BJ (cell line): ENCODE measurements around the gene RBBP5. TPM values are rescaled to one million over a fixed set of nuclear protein-coding genes. Genes with fewer than 3 reads are reported as not detected.

ENCODE experiments used
- CTCF ChIA-PET: fragments of 350-600 bp; formaldehyde crosslinking; extraction: SDS; loops from one replicate; lab custom pipeline; 2021; ENCODE audit warnings: antibody characterized with exemption, inconsistent platforms; lab: Yijun Ruan, JAX
- POLR2A ChIA-PET: fragments of 300-600 bp; sonication (Branson Sonifier 250); formaldehyde crosslinking; extraction: SDS; loops from one replicate; lab custom pipeline; 2021; ENCODE audit warnings: antibody characterized with exemption; lab: Charles Lee
- DNase-seq: peaks from one replicate; pipeline ENCODE4 v3.0.0-alpha.2; 2011; ENCODE audit warnings: low read depth
- H3K27me3 ChIP-seq: 2 replicates; pipeline ENCODE4 v1.6.0; 2011; ENCODE audit warnings: low read length; ENCODE audit not compliant: control insufficient read depth, insufficient read depth
- H3K36me3 ChIP-seq: 2 replicates; pipeline ENCODE4 v1.5.1; 2011; ENCODE audit warnings: low read length; ENCODE audit not compliant: control insufficient read depth, insufficient read depth
- H3K4me3 ChIP-seq: 2 replicates; pipeline ENCODE4 v1.5.1; 2011; ENCODE audit warnings: low read depth, mild to moderate bottlenecking, control low read depth, low read length
- CTCF ChIP-seq: IDR thresholded peaks from 2 replicates; pipeline ENCODE4 v1.5.1; 2011; ENCODE audit warnings: low read depth, mild to moderate bottlenecking, control low read depth, inconsistent platforms, low read length, moderate library complexity; ENCODE audit not compliant: insufficient read depth
- polyA minus RNA-seq: library from RNA; depleted of rRNA, polyadenylated mRNA; stranded (reverse); fragments of >200 nt; gene quantifications from 2 replicates; pipeline ENCODE4 v1.2.3, GENCODE V29; 2011; rRNA and poly(A)+ RNA removed
- polyA plus RNA-seq: library from polyadenylated mRNA; depleted of rRNA; stranded (reverse); fragments of >200 nt; gene quantifications from 2 replicates; pipeline ENCODE4 v1.2.3, GENCODE V29; 2011; rRNA removed

The RBBP5 gene
- polyA plus RNA-seq (6.4 and 10.8 TPM in 2 replicates), polyA minus RNA-seq (7.9 and 8.8 TPM in 2 replicates)

DNA sequence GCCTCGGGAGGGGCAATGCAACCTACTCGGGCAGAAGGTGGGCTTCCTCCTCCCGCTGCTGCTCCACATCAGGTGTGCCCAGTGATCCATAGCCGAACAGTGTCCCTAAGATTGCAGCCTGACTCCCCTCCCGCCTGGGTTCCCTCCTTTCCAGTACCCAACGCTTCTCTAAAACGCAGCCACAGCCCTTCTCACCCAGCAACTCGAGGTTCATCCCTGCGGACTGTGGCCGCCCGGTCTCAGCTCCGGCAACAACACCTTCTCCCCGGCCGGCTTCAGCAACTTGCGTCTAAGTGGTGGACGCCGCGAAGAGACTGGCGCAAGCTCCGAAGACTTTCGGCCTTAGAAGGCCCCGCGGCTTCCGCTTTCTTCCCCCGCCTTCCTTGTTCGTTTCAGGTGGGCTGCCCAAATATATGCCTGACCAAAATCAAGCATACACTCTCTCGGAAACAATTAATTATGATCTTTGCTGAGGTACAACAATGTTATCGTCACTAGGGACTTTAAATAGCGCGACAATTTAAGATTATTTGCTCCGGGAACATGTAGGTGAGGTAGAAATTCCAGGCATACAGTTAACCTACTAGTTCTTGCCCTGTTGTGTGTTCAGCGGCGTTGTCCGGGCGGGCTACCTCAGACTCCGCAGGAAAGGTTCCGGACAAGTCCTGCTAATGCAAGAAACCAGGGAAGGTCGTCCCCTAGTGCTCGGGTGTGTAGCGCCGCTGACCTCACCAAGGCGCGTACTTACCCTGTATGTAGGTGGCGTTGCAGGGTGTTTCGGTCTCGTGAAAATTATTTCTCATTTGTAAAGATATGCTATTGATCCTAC is at the start of gene RBBP5:
Gene RBBP5, minus strand, starts transcription at position 319 of the 829 bp plus-strand sequence. Its CDS starts 105 bp downstream, at position 214.
- Histone ChIP-seq H3K27me3 (no peaks in the 10 kb centered on the region), H3K36me3 (no peaks in the 10 kb centered on the region), H3K4me3 (peak within 1 kb of the TSS; percentile 76)
- CTCF ChIA-PET = interaction anchor here (0.7 to 5.1 kb wide), 14 partner anchors 13 to 238 kb away, joined by 3 to 32 read pairs (median 4); partner anchors contain the start of gene TMCC2
- DNase-seq = peak; percentile 86
- POLR2A ChIA-PET = interaction anchor here (0.6 to 0.8 kb wide), 3 partner anchors 13 to 780 kb away, joined by 3 read pairs; no protein-coding TSS in a partner anchor
- TF ChIP-seq CTCF = peak; percentile 92

DNA sequence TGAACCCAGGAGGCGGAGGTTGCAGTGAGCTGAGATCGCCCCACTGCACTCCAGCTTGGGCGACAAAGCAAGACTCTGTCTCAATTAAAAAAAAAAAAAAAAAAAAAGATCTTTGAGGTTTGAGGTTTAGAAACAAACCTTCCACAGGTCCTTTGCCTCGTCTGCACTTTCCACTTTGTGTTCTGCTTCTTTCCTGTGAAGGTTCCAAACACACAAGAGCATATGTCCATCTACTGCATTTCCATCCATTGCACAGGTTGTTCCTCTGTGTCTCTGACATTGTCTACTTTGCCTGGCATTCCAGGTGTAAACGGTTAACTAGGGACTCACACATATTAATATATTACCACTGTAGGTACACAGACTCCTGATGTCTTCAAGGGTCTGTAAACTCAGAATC is 49.6 kb upstream of the RBBP5 start:
- ChIA-PET POLR2A (no interaction called here), CTCF (no interaction called here)
- TF ChIP-seq CTCF = no peak
- no peak for DNase-seq
- no peak overlapping the region for H3K4me3 ChIP-seq
- H3K36me3 ChIP-seq = peaks cover 7% of the 10 kb centered on the region
- no peaks in the 10 kb centered on the region for H3K27me3 ChIP-seq

- no peak for DNase-seq
- Histone ChIP-seq H3K36me3 (peaks cover 7% of the 10 kb centered on the region), H3K4me3 (no peak overlapping the region), H3K27me3 (no peaks in the 10 kb centered on the region)
- ChIA-PET POLR2A (no interaction called here), CTCF (no interaction called here)
- TF ChIP-seq CTCF = no peak
Observed at GRCh38 chr1:205170532-205171269, 48.9 kb upstream of the RBBP5 start.

DNA sequence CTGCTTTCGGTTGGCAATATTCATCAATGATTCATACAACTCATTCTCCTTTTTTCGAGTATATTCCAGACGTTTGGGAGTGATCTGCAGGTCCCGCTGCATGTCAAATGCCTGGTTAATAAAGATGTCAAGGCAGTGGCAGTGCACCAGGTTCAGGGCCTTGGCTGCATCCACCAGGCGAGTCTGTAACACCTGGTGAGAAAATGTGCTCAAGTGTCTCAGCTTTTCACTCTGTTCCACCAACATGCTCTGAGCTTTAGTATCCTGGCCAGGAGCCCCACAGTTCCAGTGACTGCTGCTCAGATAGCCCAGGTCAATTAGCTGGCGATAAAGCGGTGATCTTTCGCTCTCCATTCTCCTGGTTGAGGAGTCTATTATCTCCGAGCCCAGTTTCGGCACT is 47.5 kb upstream of the RBBP5 start:
- Histone ChIP-seq H3K36me3 (peaks cover 7% of the 10 kb centered on the region), H3K4me3 (no peak overlapping the region), H3K27me3 (no peaks in the 10 kb centered on the region)
- ChIA-PET CTCF (no interaction called here), POLR2A (no interaction called here)
- TF ChIP-seq CTCF = no peak
- no peak for DNase-seq

GRCh38 chr1:205168291-205168690 is 46.5 kb upstream of the RBBP5 start:
- Histone ChIP-seq H3K27me3 (no peaks in the 10 kb centered on the region), H3K4me3 (no peak overlapping the region), H3K36me3 (peaks cover 11% of the 10 kb centered on the region)
- no peak for DNase-seq
- ChIA-PET POLR2A (no interaction called here), CTCF (no interaction called here)
- TF ChIP-seq CTCF = no peak
